Choroid plexus epithelial cell (primary cell): ENCODE results near the gene YIPF2.

ENCODE experiments used
- DNase-seq: peaks from one replicate; pipeline ENCODE4 v3.0.0-alpha.2; 2010; ENCODE audit warnings: low read depth
- H3K4me3 ChIP-seq: 2 replicates; pipeline ENCODE4 v1.5.1; 2011; ENCODE audit warnings: low read depth, mild to moderate bottlenecking, control low read depth, low read length, moderate library complexity
- TF ChIP-seq, protein P1 (sequence below): conservative IDR thresholded peaks from 2 replicates; pipeline ENCODE4 v1.5.1; 2011; ENCODE audit warnings: low read depth, mild to moderate bottlenecking, control low read depth, inconsistent platforms, low read length, moderate library complexity

The YIPF2 gene

DNA sequence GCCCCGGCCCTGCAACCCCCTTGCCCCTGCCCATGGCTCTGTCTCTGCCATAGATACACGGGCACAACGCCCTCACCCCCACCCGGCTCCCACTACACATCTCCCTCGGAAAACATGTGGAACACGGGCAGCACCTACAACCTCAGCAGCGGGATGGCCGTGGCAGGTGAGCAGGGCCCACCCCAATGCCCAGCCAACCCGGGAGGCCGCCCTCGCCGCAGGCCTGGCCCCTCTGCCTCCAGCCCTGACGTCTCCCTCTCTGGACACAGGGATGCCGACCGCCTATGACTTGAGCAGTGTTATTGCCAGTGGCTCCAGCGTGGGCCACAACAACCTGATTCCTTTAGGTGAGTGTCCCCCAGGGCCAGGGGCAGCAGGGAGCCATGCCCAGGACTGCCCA, 7.7 kb downstream of the YIPF2 start:
- TF ChIP-seq, protein P1, sequence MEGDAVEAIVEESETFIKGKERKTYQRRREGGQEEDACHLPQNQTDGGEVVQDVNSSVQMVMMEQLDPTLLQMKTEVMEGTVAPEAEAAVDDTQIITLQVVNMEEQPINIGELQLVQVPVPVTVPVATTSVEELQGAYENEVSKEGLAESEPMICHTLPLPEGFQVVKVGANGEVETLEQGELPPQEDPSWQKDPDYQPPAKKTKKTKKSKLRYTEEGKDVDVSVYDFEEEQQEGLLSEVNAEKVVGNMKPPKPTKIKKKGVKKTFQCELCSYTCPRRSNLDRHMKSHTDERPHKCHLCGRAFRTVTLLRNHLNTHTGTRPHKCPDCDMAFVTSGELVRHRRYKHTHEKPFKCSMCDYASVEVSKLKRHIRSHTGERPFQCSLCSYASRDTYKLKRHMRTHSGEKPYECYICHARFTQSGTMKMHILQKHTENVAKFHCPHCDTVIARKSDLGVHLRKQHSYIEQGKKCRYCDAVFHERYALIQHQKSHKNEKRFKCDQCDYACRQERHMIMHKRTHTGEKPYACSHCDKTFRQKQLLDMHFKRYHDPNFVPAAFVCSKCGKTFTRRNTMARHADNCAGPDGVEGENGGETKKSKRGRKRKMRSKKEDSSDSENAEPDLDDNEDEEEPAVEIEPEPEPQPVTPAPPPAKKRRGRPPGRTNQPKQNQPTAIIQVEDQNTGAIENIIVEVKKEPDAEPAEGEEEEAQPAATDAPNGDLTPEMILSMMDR, result no peak
- no peak overlapping the region for H3K4me3 ChIP-seq
- DNase-seq, result no peak

DNA sequence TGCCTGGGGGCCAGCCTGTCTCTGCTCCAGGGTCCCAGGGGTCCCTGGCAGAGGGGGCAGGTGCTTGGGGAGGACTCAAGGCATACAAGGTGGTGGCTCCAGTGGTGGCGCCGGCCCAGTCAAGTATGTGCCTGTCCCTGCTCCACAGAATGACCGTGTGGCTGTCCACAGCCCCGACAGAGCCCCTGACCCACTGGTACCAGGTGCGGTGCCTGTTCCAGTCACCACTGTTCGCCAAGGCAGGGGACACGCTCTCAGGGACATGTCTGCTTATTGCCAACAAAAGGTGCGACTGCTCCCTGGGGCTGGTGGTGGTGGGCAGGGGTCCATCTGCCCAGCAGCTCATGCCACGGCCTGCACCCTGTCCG, 8.2 kb downstream of the YIPF2 start:
- no peak for DNase-seq
- H3K4me3 ChIP-seq, result no peak overlapping the region
- TF ChIP-seq, protein P1, result no peak

DNA sequence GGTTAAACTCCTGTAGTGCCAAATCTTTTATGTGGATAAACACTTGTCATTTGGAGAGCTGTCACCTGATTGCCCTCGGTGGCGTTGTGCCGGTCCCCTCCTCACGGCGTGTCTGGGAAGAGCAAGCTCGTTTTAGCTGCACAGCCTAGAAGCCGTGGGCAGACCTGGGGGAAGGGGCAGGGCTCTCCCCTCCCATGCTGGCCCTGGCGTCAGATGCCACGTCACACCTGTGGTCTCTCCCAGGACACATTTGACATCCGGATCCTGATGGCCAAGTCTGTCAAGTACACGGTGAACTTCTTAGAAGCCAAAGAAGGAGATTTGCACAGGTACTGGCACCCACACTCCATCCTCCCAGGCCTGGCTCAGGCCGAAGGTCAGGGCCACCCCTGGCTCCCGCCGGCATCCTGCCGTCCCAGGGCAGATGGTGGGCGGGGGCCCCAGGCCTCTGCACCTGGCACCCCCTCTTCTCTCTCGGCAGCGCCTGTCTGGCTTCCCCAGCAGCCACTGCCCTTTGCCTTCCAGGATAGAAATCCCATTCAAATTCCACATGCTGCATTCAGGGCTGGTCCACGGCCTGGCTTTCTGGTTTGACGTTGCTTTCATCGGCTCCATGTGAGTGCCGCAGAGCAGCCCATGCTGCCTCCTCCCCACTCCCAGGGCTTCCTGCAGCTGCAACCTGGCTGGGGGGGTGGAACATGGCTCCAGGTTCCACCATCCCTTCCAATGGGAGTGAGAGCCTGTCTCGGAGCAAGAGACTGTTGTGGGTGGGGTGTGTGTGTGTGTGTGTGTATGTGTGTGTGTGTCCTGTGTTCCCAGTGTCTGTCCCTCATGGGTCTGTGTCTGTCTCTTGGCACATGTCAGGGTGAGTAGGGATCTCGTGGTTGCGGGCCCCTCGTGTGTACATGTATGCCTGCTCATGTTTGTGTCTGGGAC, 8.8 kb downstream of the YIPF2 start:
- TF ChIP-seq, protein P1, result no peak
- DNase-seq, result no peak
- no peak overlapping the region for H3K4me3 ChIP-seq

DNA sequence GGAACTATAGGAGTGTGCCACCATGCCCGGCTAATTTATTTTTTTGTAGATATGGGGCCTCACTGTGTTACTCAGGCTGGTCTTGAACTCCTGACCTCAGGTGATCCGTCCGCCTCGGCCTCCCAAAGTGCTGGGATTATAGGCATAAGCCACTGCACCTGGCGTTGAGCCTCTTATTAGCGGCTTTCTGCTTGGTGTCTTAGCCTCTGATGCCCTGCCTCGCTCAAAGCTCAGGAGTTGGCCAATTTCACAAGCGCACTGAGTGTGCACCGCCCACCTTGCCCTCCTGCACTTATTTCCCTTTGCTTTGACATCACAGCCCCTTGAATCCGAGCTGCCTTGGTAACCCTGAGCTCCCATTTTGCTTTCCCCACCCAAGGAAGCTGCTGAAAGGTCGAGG, 10.1 kb downstream of the YIPF2 start:
- H3K4me3 ChIP-seq, result no peak overlapping the region
- DNase-seq, result no peak
- TF ChIP-seq, protein P1, result no peak

DNA sequence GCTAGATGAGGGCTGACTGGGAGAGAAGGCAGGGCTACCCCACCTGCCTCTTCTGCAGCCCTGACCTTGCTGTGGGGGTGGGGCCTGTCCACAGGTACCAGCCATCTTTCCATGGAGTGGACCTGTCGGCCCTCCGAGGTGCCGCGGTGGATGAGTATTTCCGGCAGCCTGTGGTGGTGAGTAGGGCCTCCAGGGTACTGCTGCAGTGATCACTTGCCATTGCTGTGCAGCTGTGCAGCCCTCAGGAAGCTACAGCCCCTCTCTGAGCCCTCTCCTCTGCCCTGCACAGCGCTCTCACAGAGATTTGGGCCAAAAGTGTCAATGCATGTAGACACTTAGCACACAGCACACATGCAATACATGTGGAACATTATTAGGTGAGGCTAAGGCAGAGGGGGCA, 11.8 kb downstream of the YIPF2 start:
- no peak for DNase-seq
- TF ChIP-seq, protein P1, result no peak
- no peak overlapping the region for H3K4me3 ChIP-seq

DNA sequence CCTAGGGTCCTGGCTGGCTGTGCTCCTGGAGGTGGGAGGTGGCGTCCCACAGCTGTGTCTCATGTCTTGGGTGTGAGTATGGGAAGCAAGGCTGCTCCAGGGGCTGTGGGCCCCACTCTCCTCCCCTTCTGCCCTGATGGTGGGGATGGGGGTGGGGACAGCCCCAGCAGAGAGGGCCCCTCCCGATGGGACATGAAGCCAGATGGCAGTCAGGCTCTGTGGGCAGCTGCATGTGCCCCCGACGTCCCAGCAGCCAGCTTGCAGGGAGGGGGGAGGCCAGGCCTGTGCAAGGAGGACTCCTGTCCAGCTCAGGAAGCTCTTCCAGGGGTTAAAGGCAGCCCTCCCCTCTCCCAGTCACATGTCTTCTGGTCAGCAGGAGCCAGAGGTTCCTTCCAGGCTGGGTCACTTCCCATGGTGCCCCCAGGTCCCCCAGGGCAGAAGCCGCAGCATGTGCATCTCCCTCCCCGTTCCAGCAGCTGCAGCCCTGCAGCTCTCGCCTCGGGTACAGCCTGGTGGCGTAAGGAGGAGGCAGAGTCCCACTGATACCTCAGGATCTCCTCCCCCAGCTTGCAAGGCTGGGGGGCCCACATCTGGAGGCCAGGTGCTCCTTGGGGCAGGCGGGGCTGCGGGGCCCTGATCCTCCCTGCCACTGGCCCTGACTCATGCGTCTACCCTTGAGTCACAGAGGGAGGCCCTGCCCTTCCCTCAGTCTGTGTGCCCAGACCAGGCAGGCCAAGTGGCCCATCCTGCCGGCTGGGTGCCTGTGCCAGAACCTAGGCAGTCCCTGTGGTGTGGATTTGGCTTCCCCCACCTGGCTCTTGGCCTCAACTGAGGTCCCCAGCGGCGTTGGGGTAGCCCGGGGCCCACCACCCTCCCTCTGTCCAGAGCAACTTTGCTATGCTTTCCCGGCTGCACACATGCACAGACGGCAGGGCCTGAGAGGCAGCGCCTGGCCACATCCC, 13.0 kb downstream of the YIPF2 start:
- no peak overlapping the region for H3K4me3 ChIP-seq
- TF ChIP-seq, protein P1, result peak; percentile 47
- DNase-seq, result peak; percentile 71
